Measurements from ENCODE around the gene SCRN1.
A peak's percentile ranks its signal among the peaks of the same experiment; 100 is the strongest.
"Not testable (repeated sequence)": the region's sequence is repeated elsewhere in the genome, so short reads cannot be mapped to it uniquely, and the experiment has no call there.

SCRN1 gene

GRCh38 chr7:29965030-29965429 lies 24.6 kb downstream of the SCRN1 start:
- DNase-seq: no peak

DNA sequence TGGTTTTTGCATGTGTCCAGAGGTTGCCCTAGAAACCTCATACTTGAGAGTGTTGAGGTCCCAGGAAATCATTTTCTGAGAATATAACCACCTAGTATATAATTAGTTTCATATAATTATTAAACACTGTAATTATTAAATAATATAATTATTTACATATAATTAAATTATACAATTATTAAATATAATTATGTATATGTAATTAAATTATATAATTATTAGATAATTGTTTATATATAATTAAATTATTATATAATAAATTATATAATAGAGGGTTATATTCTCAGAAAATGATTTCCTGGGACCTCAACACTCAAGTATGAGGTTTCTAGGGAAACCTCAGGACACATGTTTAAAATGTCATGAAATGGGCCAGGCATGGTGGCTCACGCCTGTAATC lies 27.6 kb downstream of the SCRN1 start:
- no peak for DNase-seq

GRCh38 chr7:29961611-29962010 lies 28.0 kb downstream of the SCRN1 start:
- DNase-seq: not testable (repeated sequence)

DNA sequence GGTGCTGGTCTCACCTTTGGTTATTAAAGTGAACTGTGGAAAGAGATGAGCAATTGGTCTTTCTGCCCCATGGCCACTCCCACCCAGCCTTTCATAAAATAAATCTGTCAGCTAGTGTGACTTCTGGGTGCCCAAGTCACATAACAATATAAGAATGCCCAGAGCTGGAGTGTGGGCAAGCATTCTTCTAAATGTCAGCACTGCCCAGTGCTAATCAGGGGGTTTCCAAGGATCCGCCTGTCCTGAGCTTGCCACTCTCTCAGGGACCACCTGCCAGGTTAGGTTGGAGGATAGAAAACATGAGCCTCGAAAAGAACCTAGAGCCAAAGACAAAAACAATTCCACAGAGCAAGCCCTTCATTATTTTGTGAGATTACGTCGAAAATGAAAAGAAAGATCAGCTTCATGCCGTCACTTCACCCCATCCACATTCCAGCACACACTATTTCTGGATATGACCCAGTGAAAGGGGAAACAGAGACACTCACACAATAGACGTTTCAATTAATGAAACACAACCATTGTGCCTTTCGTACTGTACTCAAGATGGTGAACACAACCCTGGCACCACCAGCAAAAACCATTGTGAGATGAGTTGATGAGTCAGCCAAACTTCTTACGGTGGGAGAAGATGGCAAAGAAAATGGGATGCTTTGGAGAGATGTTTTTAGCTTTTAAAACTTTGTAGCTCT lies 30.8 kb downstream of the SCRN1 start:
- DNase-seq: no peak

DNA sequence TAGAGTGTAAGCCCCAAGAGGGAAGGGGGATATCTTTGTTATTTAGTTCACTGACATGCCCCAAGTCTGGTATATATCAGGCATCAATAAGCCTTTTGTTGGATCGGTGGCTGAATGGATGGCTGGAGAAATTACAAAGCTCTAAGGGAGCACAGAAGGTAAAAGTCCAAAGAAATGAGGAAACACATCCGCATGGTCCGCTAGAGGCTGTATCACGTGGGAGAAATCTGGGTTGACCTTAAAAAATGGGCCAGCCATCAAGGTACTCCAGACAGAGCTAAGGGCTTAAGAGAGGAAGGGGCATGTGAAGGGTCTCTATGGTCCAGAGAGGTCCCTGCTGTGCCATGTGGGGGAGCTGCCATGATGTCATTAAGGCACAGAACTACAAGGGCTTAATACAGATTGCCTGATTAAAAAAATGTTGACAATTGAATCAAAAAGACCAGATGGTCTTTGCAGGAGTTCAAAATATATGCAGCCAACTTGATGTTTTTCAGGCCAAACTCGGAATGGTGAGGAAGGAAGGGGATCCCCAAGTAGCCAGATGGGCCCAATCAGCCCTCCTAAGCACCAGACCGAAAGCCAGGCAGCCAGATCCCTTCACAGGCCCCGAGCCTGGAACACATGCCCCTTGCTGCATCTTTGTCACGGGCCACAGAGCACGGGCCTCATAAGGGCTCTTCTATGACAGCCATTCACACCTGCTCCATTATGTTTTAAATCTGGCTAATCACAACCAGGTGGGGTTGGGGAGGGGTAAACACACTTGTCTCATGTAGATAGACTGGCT lies 31.9 kb downstream of the SCRN1 start:
- DNase-seq: no peak

- no peak for DNase-seq
These were observed 33.1 kb downstream of the SCRN1 start for GRCh38 chr7:29956487-29956836.

DNA sequence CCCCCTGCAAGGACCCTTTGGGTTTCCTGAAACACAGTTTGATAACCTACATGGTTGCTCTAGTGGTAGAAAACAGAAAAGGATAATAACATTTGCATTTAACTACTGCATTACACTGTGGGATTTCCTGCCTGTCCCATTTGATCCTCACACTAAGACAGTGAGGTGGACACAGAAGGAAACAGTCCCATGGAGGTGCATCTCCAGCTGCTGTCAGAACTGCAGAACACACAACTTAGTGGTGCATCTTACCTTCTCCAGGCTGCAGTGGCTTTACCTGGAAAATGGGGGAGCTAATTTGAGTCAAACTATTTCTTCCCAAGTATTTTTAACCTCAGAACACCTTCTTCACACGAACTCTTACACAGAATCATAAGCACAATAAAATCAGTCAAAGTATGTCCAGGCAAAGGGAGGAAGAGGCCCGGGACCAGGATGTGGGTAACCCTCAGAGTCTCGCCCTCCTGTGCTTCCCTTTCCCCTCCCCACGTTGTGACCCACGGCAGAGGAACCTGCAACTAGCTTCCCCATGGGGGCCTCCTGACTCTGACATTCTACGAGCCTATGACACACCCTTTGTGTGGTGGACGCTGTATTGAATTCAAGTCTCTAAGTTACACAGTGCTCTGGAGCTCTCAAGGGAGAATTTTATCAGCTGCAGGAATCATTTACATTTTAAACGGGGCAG lies 33.7 kb downstream of the SCRN1 start:
- DNase-seq: peak; percentile 10

DNA sequence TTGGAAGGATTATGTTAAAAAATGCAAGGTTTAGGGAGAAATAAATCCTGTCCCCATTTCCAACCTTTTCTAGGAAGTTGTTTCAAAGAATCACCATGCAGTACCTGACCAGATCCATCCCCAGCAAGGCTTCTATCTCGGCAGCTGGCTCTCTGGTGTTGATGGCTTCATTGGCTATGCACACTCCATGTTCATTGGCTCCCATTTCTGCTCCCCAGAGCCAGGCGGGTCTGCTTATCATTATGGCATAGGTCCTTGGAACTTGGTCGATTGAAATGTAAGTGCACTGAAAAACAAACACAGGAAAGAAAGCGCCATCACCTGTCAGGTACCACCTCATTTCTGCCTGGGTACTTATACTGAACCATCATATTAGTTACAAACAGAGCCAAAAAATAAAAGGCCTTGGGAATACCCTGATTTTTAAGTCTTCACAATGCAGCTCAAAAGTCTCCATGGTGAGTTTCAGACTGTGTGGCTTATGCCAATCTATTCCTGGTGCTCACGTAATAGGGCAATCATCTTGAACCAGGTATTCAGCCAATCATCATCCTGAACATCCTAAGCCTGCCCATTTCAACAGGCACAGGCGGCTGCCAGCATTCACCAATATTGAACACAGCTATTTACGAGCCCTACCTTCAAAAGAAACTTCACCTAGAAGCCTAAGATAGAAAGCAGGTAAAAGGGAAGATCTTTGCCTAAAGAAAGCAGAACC lies 34.4 kb downstream of the SCRN1 start:
- DNase-seq: no peak

DNA sequence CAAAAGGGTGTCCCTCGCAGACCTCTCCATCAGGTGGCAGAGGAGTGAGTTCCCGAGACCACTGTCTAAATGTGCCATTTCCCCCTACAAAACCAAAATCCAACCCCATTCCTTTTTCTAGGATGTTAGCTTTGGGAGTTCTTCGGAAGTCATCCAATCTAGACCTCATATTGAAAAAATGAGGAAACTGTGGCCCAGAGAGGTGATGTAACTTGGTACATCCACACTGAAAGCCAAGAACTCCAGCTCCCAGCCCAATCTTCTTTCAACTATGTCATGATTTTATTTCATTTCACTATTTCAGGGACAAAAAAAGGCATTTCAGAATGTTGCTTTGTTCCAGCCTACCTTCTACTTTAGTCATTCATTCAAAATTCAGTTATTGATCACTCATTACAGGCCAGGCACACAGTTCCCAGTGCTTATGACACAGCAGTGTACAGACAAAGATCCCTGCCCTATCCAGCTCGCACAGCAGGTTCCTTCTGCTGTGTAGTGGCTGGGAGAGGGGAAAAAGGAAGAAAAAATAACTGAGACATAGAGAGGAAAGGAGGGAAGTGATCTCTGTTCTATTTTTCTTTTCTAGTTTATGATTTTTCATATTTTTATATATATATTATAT lies 35.8 kb downstream of the SCRN1 start:
- DNase-seq: peak; percentile 31

DNA sequence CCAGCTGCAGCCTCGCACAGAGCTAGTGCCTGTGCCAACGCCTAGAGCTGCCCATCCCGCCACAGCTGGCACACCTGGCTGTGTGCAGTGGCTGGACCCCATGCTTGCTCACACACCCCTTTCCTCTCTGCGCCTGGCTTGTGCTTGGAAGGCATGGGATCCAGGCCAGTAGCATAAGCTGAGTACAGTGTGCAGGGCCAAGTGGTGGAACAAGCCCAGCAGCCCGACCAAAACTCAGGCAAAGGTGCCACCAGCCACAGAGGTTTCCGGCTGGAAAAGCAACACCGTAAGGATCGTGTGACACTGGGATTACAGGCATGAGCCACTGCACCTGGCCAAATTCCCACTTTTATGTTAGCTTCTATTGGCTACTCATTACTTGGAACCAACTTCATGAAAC lies 38.4 kb downstream of the SCRN1 start:
- no peak for DNase-seq

- no peak for DNase-seq
These were observed 39.1 kb downstream of the SCRN1 start for GRCh38 chr7:29950480-29950879.

DNA sequence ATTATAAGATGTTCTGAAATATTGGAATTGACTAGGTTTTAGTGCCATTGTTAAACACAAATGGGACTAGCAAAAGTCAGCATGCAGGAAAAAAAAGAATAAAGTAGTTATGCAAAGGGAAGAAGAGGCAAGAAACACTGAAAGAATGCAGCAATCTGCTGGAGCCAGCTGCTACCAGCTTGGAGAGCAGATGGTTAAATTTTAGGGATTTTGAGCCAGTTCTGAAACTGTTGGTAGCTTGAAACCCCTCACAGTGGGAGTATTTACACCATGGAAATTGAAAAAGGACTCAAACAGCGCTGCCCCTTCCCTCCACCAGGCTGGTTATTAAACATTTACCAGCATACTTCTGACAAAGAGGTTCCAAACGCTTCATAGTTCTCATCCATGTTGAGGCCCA lies 41.0 kb downstream of the SCRN1 start:
- DNase-seq: no peak

DNA sequence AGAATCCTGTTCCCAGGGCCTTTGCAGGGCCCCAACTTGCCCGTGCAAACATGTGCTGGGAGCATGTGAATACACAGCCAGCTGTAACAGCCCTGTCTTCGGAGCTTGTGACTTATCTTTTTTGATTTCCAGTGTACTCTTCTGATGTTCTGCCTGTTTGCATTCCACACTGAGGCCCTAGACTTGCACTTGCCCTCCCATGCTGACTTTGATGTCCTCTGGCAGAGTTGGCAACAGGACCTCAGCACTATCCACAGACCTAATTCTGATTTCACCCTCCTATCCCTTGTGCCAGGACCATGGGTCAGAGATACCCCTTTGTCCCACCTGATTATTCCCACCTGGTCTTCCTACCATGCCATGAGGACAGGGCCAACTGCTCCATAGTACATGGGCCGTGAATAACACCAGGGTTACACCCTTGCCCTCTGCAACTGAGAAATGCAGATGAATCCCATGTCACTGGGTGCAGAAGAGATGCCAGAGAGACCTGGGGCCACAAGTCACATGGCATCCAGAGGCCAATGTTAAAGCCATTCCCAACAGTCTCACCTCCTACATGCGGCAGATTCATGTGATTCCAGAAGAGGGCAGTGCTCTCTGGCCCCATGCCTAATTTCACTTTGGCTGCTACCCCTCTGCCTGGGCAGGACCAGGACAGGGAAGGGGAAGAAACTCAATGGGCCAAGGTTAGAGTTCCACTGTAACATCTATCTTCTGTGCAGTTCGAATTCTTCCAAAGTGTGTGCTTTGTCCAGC lies 43.0 kb downstream of the SCRN1 start:
- peak; percentile 2 for DNase-seq

- peak; percentile 44 for DNase-seq
These were observed 44.3 kb downstream of the SCRN1 start for GRCh38 chr7:29945259-29945809.

- no peak for DNase-seq
These were observed 49.4 kb downstream of the SCRN1 start for GRCh38 chr7:29940199-29940598.

DNA sequence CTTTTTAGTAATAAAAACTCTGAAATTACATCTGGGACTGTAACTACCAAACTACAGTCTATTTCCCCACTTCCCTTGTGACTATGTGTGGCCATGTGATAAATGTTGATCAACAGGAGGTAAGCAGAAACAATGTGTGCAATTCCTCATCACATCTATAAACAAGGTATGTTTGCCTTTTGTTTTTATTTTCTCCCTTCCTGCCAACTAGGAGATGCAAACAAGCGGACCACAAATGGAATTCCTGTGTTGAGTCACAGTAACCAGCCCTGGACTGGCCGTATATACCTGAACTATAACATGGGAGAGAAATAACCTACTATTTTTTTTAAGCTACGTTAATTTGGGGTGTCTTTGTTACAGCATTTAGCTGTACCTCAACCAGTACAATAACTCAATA lies 52.5 kb downstream of the SCRN1 start:
- DNase-seq: no peak

- no peak for DNase-seq
These were observed 54.5 kb downstream of the SCRN1 start for GRCh38 chr7:29935111-29935510.

DNA sequence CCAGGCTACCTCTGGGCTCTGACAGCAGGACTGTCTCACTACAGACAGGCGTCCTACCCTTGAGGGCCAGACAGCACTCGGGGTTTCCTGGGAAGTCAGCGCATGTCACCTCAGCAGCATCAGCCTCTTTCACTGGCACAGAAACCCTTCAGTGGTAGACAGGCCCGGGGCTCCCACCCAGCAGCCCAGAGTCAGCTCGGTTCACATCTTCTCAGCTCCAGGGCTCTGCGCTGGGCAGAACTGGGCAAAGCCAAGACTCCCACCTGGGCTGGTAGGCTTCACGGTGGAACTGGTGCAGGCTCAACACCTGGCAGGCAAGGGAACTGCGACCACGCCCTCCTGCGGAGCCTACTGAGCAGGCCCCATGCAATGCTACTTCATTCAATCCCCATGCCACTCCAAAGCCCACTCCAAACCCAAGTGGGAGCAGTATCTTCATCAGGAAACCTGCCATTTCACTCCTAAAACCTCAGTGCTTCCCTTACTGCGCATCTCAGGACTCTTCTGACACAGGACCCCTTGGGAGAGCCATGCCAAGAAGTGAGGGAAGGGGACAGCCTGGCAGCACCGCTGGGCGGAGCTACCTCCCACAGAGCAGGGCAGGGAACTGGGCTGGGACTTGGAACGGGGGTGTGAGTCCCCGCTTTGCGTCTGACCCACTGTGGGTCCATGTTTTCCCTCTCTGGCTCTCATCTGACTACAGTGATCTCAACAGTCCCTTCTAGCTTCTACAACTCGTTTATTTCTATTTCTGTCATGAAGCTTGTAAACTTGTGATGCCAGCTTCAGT lies 60.4 kb downstream of the SCRN1 start:
- no peak for DNase-seq

DNA sequence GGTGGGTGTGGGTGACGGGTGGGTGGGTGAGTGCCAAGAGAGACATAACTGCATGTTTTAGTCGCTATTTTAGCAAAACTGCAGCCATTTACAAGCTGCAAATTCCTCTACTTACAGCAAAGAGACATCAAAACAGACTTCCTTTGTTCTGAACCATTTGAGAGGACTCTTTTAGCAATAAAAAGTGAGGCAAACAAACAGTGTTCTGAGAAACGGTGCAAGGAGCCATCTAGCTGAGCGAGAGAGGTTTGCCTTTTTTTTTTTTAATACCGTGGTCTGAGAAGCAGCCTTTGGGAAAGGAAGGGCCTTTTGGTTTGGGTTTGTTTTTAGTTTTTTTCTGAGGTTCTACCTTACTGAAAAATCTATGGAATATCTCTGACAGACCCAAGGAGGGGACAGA lies 62.9 kb downstream of the SCRN1 start:
- DNase-seq: no peak

DNA sequence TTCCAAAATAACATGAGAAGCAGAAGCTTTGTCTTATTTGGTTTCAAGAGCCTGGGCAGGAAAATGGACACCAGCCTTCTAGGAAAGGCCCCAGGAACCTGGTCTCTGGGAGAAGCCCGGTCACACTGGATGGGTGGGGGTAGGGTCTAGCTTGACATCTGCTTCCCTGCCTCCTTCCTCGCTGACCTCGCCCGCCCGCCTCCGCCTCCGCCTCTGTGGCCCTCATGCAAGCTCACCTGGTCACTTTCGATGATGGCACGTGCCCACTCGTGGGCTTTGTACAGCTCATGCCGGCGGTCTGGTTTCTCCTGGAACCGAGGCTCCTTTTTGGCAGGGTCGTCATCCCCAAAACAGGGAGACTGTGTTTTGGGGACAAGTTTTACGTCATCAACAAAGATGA lies 63.4 kb downstream of the SCRN1 start:
- DNase-seq: no peak

DNA sequence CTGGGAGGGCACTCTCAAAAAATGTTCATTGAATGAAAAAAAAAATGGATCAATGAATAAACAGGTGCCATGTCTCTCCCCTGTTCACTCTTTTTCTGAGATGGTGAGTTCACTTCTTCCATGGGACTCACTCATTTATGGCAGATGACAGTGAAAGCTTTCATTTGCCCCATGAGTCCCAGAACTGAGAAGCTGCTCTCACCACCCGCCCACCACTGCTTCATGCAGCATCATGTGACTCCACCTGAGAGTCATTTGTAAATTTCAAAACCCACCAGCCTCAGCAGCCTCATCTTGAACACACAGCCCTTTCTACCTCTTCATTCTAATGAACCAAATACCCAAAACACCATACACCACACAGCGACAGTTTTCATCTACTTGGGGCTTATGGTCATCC lies 64.9 kb downstream of the SCRN1 start:
- DNase-seq: no peak

Data from OCI-M1 (cell line).